OCI-LY1 (cell line): ENCODE data around the gene DBX1.

Experiments used
- CTCF ChIP-seq: fragments of 200-600 bp; sonication (generic), shearing (Covaris generic); IDR thresholded peaks from 2 replicates; pipeline ENCODE4 v1.5.1; 2017; ENCODE audit warnings: mild to moderate bottlenecking, antibody characterized with exemption, low read length, moderate library complexity, mixed read lengths
- EZH2 ChIP-seq: fragments of 200-600 bp; sonication (generic), shearing (Covaris generic); IDR thresholded peaks from 2 replicates; pipeline ENCODE4 v1.8.0; 2017; ENCODE audit warnings: borderline replicate concordance, mixed run types, mild to moderate bottlenecking, antibody characterized with exemption, low read length, moderate library complexity, mixed read lengths

GRCh38 chr11:20113149-20113438, 47.2 kb downstream of the DBX1 start:
- TF ChIP-seq EZH2 (no peak), CTCF (no peak)
